ENCODE results near the gene GRXCR2.

DNA sequence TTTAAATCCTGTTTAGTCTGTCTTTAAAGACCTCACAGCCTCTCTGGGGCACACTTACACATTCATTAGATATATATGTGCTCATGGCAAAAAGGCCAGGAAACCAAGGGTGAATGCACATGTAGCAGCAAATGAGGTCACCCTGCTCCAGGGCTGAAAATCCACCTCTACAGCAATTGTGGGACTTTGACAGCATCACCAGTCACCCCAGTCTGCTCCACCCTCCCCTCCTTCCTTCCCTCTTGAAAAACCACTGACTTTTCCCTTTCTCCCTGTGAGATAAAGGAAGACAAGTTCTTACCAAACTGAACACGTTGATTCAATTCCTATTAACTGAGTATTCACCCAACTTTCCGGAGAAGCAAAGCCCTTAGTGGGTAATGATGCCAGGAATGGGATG, 48.4 kb upstream of the GRXCR2 start:
- TF ChIP-seq, protein P1, sequence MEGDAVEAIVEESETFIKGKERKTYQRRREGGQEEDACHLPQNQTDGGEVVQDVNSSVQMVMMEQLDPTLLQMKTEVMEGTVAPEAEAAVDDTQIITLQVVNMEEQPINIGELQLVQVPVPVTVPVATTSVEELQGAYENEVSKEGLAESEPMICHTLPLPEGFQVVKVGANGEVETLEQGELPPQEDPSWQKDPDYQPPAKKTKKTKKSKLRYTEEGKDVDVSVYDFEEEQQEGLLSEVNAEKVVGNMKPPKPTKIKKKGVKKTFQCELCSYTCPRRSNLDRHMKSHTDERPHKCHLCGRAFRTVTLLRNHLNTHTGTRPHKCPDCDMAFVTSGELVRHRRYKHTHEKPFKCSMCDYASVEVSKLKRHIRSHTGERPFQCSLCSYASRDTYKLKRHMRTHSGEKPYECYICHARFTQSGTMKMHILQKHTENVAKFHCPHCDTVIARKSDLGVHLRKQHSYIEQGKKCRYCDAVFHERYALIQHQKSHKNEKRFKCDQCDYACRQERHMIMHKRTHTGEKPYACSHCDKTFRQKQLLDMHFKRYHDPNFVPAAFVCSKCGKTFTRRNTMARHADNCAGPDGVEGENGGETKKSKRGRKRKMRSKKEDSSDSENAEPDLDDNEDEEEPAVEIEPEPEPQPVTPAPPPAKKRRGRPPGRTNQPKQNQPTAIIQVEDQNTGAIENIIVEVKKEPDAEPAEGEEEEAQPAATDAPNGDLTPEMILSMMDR (conservative IDR thresholded peaks at IDR 0.05; ENCODE audit: low read length), result no peak
- no peak for TF ChIP-seq EZH2phosphoT487 (IDR thresholded peaks at IDR 0.05; ENCODE audit: borderline replicate concordance)
